ENCODE data around the gene SP140L.
"Not testable (repeated sequence)": the region's sequence is repeated elsewhere in the genome, so short reads cannot be mapped to it uniquely, and the experiment has no call there.

Gene SP140L

DNA sequence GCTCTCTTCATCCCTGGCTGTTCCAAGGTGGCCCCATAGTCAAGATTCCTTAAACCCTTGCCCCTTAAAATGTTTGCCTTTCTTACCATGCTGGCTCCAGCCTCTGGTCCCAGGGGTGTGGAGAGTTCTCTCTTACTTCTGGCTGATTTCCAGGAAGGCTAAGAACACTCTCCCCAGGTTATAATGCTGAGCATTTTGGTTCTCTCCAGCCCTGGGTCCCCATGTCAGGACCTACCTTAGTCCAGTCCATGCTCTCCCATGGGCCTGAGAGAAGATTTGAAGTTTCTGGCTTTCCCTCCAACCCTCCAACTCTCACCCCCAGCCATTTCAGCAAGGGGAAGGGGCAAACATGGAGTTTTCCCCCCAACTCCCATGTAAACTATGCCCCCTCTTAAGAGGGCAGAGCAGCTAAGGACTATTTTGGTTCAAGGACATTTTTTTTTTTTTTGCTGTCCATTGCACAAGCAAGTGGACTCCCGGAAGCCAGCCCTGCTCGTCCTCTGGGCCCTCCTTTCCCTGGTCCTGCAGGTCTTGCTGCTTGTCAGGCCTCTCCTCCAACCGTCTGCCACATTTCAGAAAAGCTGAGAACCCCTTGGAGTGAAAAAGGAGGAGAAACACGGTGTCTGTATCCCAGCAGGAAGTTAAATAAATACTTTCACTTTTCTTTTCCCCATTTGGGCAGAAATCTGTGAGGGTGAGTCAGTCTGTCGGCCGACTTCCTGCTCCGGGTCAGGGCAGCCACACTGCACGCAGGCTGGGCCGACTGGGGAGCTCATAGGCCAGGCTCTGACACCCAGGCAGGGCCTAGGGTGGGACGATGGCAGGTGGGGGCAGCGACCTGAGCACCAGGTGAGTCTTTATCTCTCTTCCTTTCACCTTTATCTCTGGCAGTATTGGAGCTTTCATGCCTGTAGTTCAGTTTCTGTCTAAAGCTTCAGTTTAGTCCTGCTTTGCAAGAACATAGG, at the start of gene SP140L:
TSS of gene SP140L (plus strand) at position 741 of the 965 bp plus-strand sequence. CDS start at position 818, 77 bp downstream.
- DNase-seq (ENCODE audit: low read depth): peak; percentile 69

DNA sequence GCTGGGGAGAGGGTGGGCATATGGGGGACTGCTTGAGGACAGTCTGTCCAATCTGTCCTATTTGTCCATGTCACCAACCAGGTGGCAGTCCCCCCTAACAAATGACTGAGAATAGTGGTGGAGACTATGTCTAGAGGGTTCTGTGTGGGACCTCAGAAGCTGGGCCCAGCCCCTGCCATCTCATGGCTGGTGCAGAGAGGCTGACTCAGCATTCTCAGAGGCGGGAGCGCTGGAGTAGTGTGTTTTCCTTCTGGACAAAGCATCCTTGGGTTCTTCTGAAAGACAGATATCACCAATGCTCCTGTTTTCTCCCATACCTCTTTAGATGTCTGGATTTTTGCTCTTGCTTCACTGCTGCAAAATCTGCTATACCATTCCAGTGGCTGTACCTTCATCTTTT, 44.1 kb upstream of the SP140L start:
- DNase-seq (ENCODE audit: low read depth): no peak

DNA sequence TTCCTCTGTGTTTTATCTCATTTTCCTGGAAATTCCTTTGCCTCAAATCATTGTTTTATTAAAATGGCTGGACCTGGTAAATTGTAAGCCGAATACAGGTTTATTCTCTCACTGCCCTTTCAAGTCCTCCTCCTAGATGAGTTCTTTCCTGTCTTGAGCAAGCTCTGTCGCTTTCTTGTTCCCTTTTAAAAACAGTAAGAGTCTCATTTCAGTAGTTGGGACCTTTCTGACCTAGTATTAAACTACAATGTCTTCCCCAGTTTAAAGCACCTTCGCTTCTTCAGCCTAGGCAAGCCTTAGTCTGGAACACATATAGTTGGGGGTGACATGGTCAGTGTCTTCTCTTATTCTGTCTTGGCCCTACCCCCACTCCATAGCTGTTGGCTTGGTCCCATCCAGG, 40.9 kb upstream of the SP140L start:
- DNase-seq (ENCODE audit: low read depth): no peak

DNA sequence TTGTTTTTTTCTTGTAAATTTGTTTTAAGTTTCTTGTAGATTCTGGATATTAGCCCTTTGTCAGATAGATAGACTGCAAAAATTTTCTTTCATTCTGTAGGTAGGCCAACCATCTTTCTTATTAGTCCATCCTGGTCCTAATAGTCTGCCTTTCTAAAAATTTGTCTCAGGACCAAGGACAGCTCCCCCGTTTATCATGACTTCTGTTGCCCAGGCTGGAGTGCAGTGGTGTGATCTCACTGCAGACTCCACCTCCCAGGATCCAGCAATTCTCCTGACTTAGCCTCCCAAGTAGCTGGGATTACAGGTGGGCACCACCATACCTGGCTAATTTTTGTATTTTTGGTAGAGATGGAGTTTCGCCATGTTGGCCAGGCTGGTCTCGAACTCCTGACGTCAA, 37.7 kb upstream of the SP140L start:
- not testable (repeated sequence) for DNase-seq (ENCODE audit: low read depth)

DNA sequence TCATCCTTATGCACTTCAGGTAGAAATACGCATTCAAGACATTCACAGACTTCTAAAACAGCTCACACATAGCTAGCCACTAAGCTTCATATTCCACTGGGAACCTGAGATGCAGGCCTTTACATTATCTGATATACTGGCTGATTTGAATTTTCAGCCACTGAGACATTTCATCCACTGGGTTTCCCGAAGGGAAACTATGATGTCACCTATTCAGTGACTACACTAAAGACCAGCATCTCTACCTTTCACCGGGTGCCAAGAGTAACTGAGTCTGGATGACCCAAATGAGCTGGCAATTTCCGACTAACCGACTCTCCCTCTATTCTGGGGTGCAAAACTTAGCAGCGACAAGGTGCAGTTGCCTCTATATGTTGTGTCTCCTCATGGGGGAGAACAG, 31.8 kb upstream of the SP140L start:
- no peak for DNase-seq (ENCODE audit: low read depth)

- DNase-seq (ENCODE audit: low read depth): no peak
Observed at GRCh38 chr2:230296917-230297316, 30.1 kb upstream of the SP140L start.

GRCh38 chr2:230299618-230300017, 27.4 kb upstream of the SP140L start:
- DNase-seq (ENCODE audit: low read depth): no peak

DNA sequence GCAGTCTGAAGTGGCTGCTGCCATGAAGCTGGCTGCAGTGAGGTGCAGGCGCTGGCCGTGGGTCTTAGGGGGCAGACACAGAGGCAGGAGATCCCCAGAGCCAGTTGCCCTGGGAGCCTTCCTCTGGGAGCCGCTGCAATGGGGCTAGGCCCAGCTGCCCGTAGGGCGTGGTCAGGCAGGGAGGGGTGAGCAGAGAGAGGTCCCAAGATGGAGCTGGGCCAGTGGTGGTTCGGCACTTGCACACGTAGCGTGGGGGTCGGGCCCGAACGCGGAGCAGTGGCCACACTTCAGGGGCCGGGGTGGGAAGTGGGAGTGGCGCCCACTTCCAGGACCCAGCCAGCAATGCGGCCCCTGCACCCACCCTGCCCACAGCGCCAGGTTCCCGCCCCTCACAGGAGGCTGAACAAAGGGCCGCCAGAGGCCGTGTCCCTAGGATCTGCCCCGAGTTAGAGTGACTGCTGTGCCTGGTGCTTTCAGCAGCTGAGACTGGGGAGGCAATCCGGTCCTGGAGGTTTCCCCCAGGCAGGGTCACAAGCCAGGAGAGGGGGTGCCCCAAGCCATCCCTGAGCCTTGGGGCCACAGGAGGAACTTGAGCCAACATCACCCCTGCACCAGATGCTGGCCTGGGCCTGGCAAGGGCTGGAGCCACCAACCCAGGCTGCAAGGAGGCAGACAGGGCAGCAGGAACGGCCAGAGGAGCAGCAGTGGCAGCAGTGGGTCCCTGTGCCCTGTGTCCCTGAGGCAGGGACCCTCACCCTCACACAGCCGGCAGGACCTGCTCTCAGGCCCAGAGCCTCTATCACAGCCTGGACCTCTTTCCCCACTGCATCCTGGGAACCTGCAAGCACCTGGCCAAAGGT, 21.3 kb upstream of the SP140L start:
- no peak for DNase-seq (ENCODE audit: low read depth)

DNA sequence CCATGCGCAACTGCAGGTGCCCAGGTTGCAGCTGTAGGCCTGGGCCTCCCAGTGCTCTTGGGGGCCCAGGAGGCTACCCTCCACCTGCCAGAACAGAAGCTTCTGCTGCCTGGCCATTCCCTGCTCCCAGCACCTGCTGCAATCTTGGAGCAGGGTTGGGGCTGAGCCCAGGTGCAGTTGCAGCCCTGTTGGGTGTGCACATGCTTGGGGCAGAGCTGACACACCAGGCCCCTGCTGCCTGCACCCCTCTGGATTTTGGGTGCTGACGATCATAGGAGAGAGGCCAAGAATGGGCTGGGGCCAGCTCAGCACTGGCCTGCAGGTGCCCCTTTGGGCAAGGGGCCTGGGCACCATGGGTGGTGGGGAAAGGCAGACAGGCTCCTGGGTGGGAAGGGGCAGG, 20.5 kb upstream of the SP140L start:
- no peak for DNase-seq (ENCODE audit: low read depth)

GRCh38 chr2:230307485-230307884, 19.5 kb upstream of the SP140L start:
- no peak for DNase-seq (ENCODE audit: low read depth)

- DNase-seq (ENCODE audit: low read depth): no peak
Observed at GRCh38 chr2:230308402-230309000, 18.5 kb upstream of the SP140L start.

DNA sequence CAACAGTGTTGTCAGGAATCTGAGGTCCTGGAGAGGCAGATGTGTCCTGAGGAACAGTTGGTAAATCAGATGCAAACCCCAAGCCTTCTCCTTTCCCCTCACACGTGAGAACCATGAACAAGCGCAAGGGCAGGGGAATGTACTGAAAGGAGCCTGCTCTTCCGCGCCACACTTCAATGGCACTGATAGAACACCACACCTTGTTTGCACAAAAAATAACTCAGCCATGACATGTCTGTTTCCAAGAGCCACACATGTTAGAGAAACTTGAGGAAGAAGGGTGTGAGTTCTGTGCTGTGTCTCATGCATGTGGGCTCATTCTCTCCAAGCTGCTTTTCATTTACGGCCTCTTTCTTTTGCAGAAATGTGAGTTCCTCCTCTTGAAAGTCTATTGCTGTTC, 16.2 kb upstream of the SP140L start:
- DNase-seq (ENCODE audit: low read depth): not testable (repeated sequence)

- not testable (repeated sequence) for DNase-seq (ENCODE audit: low read depth)
Observed at GRCh38 chr2:230311634-230312033, 15.4 kb upstream of the SP140L start.

- no peak for DNase-seq (ENCODE audit: low read depth)
Observed at GRCh38 chr2:230312638-230313037, 14.4 kb upstream of the SP140L start.

- no peak for DNase-seq (ENCODE audit: low read depth)
Observed at GRCh38 chr2:230317366-230317765, 9.6 kb upstream of the SP140L start.

DNA sequence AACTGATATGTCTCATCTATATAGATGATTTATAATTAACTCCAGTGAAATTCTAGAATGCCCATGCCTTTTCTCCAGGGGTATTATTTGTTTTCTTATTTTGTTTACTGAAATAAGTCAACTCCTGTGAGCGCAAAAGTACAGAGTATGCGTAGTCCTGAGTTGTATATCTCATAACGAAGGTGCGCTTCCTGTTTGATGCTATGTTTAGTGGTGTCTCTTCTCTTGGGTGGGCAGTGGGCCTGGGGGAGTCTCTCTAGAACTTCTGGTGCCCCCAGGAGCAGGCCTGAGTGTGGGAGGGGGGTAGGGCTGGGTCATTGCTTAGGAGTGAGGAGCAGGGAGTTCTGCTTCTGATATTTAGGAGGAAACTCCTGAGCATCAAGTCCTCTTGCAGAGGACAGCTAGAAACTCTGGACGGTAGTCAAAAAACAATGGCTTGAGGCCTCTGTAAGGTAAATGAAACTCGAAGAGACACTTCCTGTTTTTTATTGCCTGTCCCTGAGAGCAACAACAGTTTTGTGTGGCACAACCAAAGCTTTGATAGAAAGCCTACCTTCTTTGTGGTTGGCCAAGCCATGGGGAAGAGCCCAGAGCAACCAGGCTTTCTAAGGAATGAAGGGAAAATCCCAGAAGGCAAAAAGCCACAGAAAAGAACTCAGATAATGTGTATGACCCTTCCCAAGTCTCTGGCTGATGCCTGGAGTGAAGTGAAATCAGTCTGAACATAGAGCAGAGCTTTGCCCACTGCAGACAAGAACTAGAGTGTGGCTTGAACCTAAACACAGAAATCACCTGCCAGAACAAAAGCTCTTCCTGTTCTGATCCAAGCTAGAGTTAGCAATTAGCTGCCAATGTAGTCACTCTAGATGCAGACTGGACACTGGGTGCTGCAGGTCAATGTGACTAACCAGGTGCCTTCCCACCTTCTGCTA, 8.5 kb upstream of the SP140L start:
- no peak for DNase-seq (ENCODE audit: low read depth)

GRCh38 chr2:230319211-230319862, 7.7 kb upstream of the SP140L start:
- peak; percentile 28 for DNase-seq (ENCODE audit: low read depth)

- DNase-seq (ENCODE audit: low read depth): no peak
Observed at GRCh38 chr2:230321031-230321430, 6.0 kb upstream of the SP140L start.

GRCh38 chr2:230322561-230323384, 4.2 kb upstream of the SP140L start:
- no peak for DNase-seq (ENCODE audit: low read depth)
